Keratinocyte (primary cell): ENCODE results near the gene ATP9B. TPM values are rescaled to one million over a fixed set of nuclear protein-coding genes. Genes with fewer than 3 reads are reported as not detected.

ENCODE experiments used
- DNase-seq: peaks from one replicate; pipeline ENCODE4 v3.0.0-alpha.2; 2011; ENCODE audit warnings: low read depth, missing footprints, low spot score
- FAIRE-seq: peaks from 2 replicates; lab custom pipeline; 2011; peaks lifted over from hg19 to GRCh38; lab: Jason Lieb, UNC
- H2AFZ ChIP-seq: 2 replicates; pipeline ENCODE4 v1.6.0; 2012; ENCODE audit warnings: low read length, control low read depth, inconsistent platforms; ENCODE audit not compliant: control insufficient read depth
- H3K27ac ChIP-seq: 2 replicates; pipeline ENCODE4 v1.5.1; 2011; ENCODE audit warnings: low read length; ENCODE audit not compliant: control insufficient read depth, insufficient read depth
- H3K27me3 ChIP-seq: 3 replicates; pipeline ENCODE4 v1.6.0; 2011; ENCODE audit warnings: low read length; ENCODE audit not compliant: control insufficient read depth, insufficient read depth; ENCODE audit errors: extremely low read depth
- H3K36me3 ChIP-seq, 2 experiments: 2 replicates in 1 of 2; 3 replicates in 1 of 2; pipeline ENCODE4 v1.5.1; 2011; ENCODE audit warnings: low read length in 2 of 2, mild to moderate bottlenecking in 1 of 2; ENCODE audit not compliant: control insufficient read depth in 2 of 2, insufficient read depth in 2 of 2; ENCODE audit errors: extremely low read depth in 1 of 2
- H3K4me1 ChIP-seq: 3 replicates; pipeline ENCODE4 v1.5.1; 2011; ENCODE audit warnings: low read length; ENCODE audit not compliant: control insufficient read depth, insufficient read depth; ENCODE audit errors: extremely low read depth
- H3K4me2 ChIP-seq: 3 replicates; pipeline ENCODE4 v1.6.0; 2011; ENCODE audit warnings: low read depth, low read length; ENCODE audit not compliant: control insufficient read depth, insufficient read depth; ENCODE audit errors: extremely low read depth
- H3K4me3 ChIP-seq, 3 experiments: fragments of 200-600 bp in 1 of 3; sonication (generic) in 1 of 3; 2 replicates in 2 of 3; 3 replicates in 1 of 3; pipeline ENCODE4 v1.5.1; 2011 to 2016; ENCODE audit warnings: low read length in 3 of 3, mild to moderate bottlenecking in 3 of 3, control low read depth in 2 of 3, inconsistent platforms in 1 of 3, low read depth in 1 of 3, mixed read lengths in 1 of 3, mixed run types in 1 of 3, moderate library complexity in 1 of 3; ENCODE audit not compliant: control insufficient read depth in 2 of 3, insufficient read depth in 2 of 3; ENCODE audit errors: extremely low read depth in 1 of 3
- H3K79me2 ChIP-seq: 2 replicates; pipeline ENCODE4 v1.6.0; 2012; ENCODE audit warnings: low read length; ENCODE audit not compliant: control insufficient read depth, insufficient read depth
- H3K9ac ChIP-seq: 3 replicates; pipeline ENCODE4 v1.6.0; 2011; ENCODE audit warnings: low read length; ENCODE audit not compliant: control insufficient read depth, insufficient read depth; ENCODE audit errors: extremely low read depth
- H3K9me1 ChIP-seq: 3 replicates; pipeline ENCODE4 v1.6.0; 2011; ENCODE audit warnings: low read length; ENCODE audit not compliant: control insufficient read depth, insufficient read depth; ENCODE audit errors: extremely low read depth
- H3K9me3 ChIP-seq: 2 replicates; pipeline ENCODE4 v1.5.1; 2012; ENCODE audit warnings: low read depth, low read length; ENCODE audit not compliant: control insufficient read depth
- H4K20me1 ChIP-seq: 3 replicates; pipeline ENCODE4 v1.6.0; 2011; ENCODE audit warnings: low read length; ENCODE audit not compliant: control insufficient read depth, insufficient read depth; ENCODE audit errors: extremely low read depth
- EZH2 ChIP-seq: IDR thresholded peaks from one replicate; pipeline ENCODE4 v1.6.1; 2012; ENCODE audit warnings: inconsistent platforms, mild to moderate bottlenecking, low read length, moderate library complexity
- dilution Hi-C: fragments of 300-500 bp; cut with MboI; formaldehyde crosslinking; loops from one replicate; pipeline ENCODE4 v1.7.0; 2020; ENCODE audit warnings: low sequenced_read_pairs; ENCODE audit not compliant: extremely low pct_ligation_motif_present
- polyA plus RNA-seq, 5 experiments: library from polyadenylated mRNA; depleted of rRNA in 3 of 5; stranded (reverse) in 3 of 5; stranded (forward) in 1 of 5; unstranded in 1 of 5; fragments of >200 nt; gene quantifications; 1 replicate in 1 of 5; 2 replicates in 3 of 5; 3 replicates in 1 of 5; pipeline versions ENCODE4 v1.2.1 to v1.2.3, GENCODE V29; 2011 to 2012; ENCODE audit warnings: missing spikeins in 2 of 5, low read depth in 1 of 5, low replicate concordance in 1 of 5
- TF ChIP-seq, protein P1 (sequence below), 3 experiments: IDR thresholded peaks in 1 of 3; conservative IDR thresholded peaks in 1 of 3; optimal IDR thresholded peaks in 1 of 3; 2 replicates in 2 of 3; 3 replicates in 1 of 3; pipeline versions ENCODE3 to v1.5.1; 2011; ENCODE audit warnings: low read length in 3 of 3, mild to moderate bottlenecking in 3 of 3, moderate library complexity in 2 of 3, control low read depth in 1 of 3, inconsistent platforms in 1 of 3; ENCODE audit not compliant: insufficient read depth in 2 of 3; ENCODE audit errors: extremely low read depth in 1 of 3

ATP9B gene
- polyA plus RNA-seq, 1 donor (not counting 4 experiments of a cell fraction or from before 2014, with no cell fraction given) = 16.1 TPM

DNA sequence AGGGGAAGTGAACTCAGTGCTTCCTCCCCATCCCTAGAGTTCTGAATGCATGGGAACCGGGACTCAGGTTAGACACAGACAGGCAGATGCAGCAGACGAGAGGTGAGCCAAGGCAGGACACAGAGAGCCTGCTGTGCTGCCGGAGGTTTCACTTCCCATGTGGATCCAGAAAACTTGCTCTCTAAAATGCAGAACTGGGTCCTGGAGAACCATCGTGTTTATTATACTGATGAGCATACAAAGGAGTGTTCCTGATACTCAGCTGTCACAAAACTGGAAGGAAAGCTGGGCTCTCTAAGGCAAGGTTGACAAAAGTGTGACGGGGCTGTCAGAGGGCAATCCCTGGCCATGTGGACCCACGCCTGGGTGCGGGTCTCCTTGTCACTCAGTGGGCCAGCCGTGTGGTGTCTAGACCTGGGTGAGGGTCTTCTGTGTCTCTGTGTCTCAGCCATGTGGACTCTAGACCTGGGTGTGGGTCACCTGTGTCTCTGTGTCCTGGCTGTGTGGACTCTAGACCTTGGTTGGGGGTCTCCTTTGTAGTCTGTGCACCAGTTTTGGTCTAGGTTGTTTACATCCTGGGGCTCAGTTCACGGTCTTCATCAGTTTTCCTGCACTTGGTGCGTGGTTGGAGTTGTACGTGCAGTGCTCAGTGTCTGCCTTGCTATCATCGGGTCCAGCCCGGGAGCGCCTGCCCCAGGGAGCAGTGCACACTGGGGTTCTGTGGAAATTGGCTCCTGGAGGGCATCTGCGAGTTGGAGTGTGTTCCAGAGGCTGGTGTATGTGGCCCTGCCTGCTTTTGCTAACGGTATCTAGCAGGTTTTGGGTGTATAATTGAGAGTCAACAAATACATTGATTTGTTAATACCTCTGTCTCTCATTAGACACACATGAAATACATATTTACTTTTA is 141.1 kb downstream of the ATP9B start:
- H2AFZ ChIP-seq = no peak overlapping the region

GRCh38 chr18:79211844-79212243 is 142.7 kb downstream of the ATP9B start:
- Histone ChIP-seq H4K20me1 (no peaks in the 10 kb centered on the region), H3K4me1 (no peaks in the 10 kb centered on the region)
- dilution Hi-C loops = no loop called here

More for the DNA sequence above, 141.1 kb downstream of the ATP9B start:
- H3K36me3 ChIP-seq = peaks cover 4 to 8% of the 10 kb centered on the region in 2 experiments
- no peaks in the 10 kb centered on the region for H4K20me1 ChIP-seq
- no peak overlapping the region for H3K4me2 ChIP-seq
- H3K4me3 ChIP-seq = no peak overlapping the region
- no peak overlapping the region for H3K27ac ChIP-seq
- no peaks in the 10 kb centered on the region for H3K4me1 ChIP-seq
- H3K79me2 ChIP-seq = no peaks in the 10 kb centered on the region
- DNase-seq (no peak), FAIRE-seq (no peak)
- dilution Hi-C loops = no loop called here
- TF ChIP-seq, protein P1, sequence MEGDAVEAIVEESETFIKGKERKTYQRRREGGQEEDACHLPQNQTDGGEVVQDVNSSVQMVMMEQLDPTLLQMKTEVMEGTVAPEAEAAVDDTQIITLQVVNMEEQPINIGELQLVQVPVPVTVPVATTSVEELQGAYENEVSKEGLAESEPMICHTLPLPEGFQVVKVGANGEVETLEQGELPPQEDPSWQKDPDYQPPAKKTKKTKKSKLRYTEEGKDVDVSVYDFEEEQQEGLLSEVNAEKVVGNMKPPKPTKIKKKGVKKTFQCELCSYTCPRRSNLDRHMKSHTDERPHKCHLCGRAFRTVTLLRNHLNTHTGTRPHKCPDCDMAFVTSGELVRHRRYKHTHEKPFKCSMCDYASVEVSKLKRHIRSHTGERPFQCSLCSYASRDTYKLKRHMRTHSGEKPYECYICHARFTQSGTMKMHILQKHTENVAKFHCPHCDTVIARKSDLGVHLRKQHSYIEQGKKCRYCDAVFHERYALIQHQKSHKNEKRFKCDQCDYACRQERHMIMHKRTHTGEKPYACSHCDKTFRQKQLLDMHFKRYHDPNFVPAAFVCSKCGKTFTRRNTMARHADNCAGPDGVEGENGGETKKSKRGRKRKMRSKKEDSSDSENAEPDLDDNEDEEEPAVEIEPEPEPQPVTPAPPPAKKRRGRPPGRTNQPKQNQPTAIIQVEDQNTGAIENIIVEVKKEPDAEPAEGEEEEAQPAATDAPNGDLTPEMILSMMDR (optimal IDR thresholded peaks at IDR 0.05 in 1 of 3, IDR thresholded peaks at IDR 0.05 in 1 of 3, conservative IDR thresholded peaks at IDR 0.05 in 1 of 3; ENCODE audit: extremely low read depth in 1 of 3, insufficient read depth in 2 of 3, low read length in 3 of 3) = no peak
- TF ChIP-seq EZH2 = no peak
- H3K9me1 ChIP-seq = no peaks in the 10 kb centered on the region
- no peak overlapping the region for H3K9ac ChIP-seq
- H3K27me3 ChIP-seq = no peaks in the 10 kb centered on the region
- H3K9me3 ChIP-seq = no peaks in the 10 kb centered on the region

More at GRCh38 chr18:79211844-79212243, 142.7 kb downstream of the ATP9B start:
- Histone ChIP-seq H3K9me3 (no peaks in the 10 kb centered on the region), H3K9me1 (no peaks in the 10 kb centered on the region), H3K79me2 (no peaks in the 10 kb centered on the region), H3K4me3 (no peak overlapping the region), H3K36me3 (peaks cover 2 to 8% of the 10 kb centered on the region in 2 experiments), H3K27me3 (no peaks in the 10 kb centered on the region), H3K9ac (no peak overlapping the region), H2AFZ (no peak overlapping the region), H3K27ac (no peak overlapping the region), H3K4me2 (no peak overlapping the region)
- DNase-seq = no peak
- TF ChIP-seq, protein P1 (optimal IDR thresholded peaks at IDR 0.05 in 1 of 3, IDR thresholded peaks at IDR 0.05 in 1 of 3, conservative IDR thresholded peaks at IDR 0.05 in 1 of 3; ENCODE audit: extremely low read depth in 1 of 3, insufficient read depth in 2 of 3, low read length in 3 of 3) = no peak
- TF ChIP-seq EZH2 = no peak
- FAIRE-seq = no peak
